Lower lobe of right lung (tissue), 2 donors: ENCODE results near the gene STX3. TPM values are rescaled to one million over a fixed set of nuclear protein-coding genes. Genes with fewer than 3 reads are reported as not detected.
A peak's percentile ranks its signal among the peaks of the same experiment; 100 is the strongest.

ENCODE experiments used
- ATAC-seq, 2 donors: fragments of 200-7000 bp; cut with Tn5 transposase; one replicate each; pipeline ENCODE4 v1.9.1; 2020 to 2022; ENCODE audit warnings: mild to moderate bottlenecking in 2 of 2, moderate library complexity in 2 of 2
- DNase-seq: peaks from one replicate; pipeline ENCODE4 v3.0.0-alpha.2; 2020
- H3K27ac ChIP-seq: fragments of 200-600 bp; one replicate; pipeline ENCODE4 v1.8.0; 2022
- H3K27me3 ChIP-seq: fragments of 200-600 bp; one replicate; pipeline ENCODE4 v1.8.0; 2022; ENCODE audit warnings: low read depth
- H3K36me3 ChIP-seq: fragments of 200-600 bp; one replicate; pipeline ENCODE4 v1.8.0; 2022; ENCODE audit warnings: mild to moderate bottlenecking
- H3K4me1 ChIP-seq: fragments of 200-600 bp; one replicate; pipeline ENCODE4 v1.8.0; 2022
- H3K4me3 ChIP-seq: fragments of 200-600 bp; one replicate; pipeline ENCODE4 v1.8.0; 2022; ENCODE audit warnings: mild to moderate bottlenecking
- H3K9me3 ChIP-seq: fragments of 200-600 bp; one replicate; pipeline ENCODE4 v1.8.0; 2022
- CTCF ChIP-seq: fragments of 200-600 bp; IDR thresholded peaks from one replicate; pipeline ENCODE4 v1.8.0; 2022; ENCODE audit warnings: antibody characterized with exemption, mild to moderate bottlenecking
- intact Hi-C: fragments of 100-400 bp; cut with DNase I; formaldehyde crosslinking; loops from one replicate; pipeline ENCODE4 v1.11.0; 2022
- total RNA-seq: library from RNA; stranded (reverse); fragmentation: NEBNext Ultra II Directional; extraction: Animal tissue kit (Norgen Biotek cat#: 25700); gene quantifications from one replicate; pipeline ENCODE4 v1.2.1, GENCODE V29; 2021
- donor health status: DM: no; HTN: yes; CAD: no; lungs with severe emphysema.

The STX3 gene
- total RNA-seq, 1 donor from 2014 or later, result 59.4 TPM

DNA sequence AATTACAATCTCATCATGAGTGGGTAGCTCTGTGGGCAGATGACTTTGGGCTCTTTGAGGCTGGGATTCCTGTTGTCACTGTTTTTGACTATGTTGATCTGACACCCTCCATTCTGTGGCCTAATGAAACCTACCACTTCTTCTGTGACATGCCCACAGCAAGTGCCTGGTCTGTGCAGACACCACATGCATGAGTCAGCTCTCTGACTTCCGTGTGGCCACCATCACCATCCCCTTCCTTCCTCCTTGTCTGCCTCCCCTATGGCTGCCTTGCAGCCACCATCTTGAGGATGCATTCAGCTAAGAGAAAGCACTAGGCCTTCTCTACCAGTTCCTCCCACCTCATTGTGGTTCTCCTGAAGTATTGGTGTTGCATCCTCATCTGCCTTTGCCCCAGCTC lies 26.3 kb upstream of the STX3 start:
- H3K27me3 ChIP-seq, result no peaks in the 10 kb centered on the region
- H3K4me3 ChIP-seq, result no peak overlapping the region
- intact Hi-C loops, result no loop called here
- no peaks in the 10 kb centered on the region for H3K36me3 ChIP-seq
- H3K9me3 ChIP-seq, result no peaks in the 10 kb centered on the region
- no peak for TF ChIP-seq CTCF
- H3K4me1 ChIP-seq, result no peaks in the 10 kb centered on the region
- no peak overlapping the region for H3K27ac ChIP-seq
- ATAC-seq (peak; percentile 65 to 72), DNase-seq (peak; percentile 51)

GRCh38 chr11:59729834-59730233 lies 25.3 kb upstream of the STX3 start:
- DNase-seq (no peak), ATAC-seq (no peak)
- no peak overlapping the region for H3K27ac ChIP-seq
- H3K4me1 ChIP-seq, result no peaks in the 10 kb centered on the region
- TF ChIP-seq CTCF, result no peak
- no peaks in the 10 kb centered on the region for H3K36me3 ChIP-seq
- H3K9me3 ChIP-seq, result no peaks in the 10 kb centered on the region
- no peak overlapping the region for H3K4me3 ChIP-seq
- no peaks in the 10 kb centered on the region for H3K27me3 ChIP-seq
- intact Hi-C loops, result no loop called here

DNA sequence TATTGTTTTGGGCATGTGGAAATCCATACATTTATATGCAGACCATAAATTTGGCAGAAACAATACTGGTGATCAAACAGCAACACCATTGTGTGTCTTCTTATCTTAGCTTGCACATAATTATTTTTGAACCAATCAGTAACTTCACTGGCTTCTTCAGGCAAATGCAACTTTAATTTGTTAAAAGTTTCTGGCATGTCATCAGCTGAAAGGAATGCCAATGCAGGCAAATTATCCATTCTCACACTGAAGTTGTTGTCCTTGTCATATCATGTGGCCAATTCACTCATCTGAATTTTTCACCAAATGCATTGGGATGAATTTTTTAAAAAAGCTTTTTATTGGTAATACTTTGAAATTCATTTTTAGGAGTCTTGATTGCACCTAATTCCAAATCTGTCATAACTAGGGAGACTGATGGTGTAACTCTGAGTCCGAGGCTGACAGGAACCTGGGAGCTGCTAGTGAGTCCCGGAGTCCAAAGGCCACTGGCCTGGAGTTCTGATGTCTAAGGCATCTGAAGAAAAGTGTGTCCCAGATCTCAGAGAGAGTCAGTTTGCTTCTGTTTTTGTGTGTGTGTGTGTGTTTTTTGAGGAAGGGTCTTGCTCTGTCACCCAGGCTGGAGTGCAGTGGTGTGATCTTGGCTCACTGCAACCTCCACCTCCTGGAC lies 24.1 kb upstream of the STX3 start:
- no peaks in the 10 kb centered on the region for H3K4me1 ChIP-seq
- H3K27ac ChIP-seq, result no peak overlapping the region
- H3K27me3 ChIP-seq, result no peaks in the 10 kb centered on the region
- no peak for TF ChIP-seq CTCF
- DNase-seq, result no peak
- H3K36me3 ChIP-seq, result no peaks in the 10 kb centered on the region
- intact Hi-C loops, result no loop called here
- H3K9me3 ChIP-seq, result no peaks in the 10 kb centered on the region
- ATAC-seq, result no peak
- H3K4me3 ChIP-seq, result no peak overlapping the region

DNA sequence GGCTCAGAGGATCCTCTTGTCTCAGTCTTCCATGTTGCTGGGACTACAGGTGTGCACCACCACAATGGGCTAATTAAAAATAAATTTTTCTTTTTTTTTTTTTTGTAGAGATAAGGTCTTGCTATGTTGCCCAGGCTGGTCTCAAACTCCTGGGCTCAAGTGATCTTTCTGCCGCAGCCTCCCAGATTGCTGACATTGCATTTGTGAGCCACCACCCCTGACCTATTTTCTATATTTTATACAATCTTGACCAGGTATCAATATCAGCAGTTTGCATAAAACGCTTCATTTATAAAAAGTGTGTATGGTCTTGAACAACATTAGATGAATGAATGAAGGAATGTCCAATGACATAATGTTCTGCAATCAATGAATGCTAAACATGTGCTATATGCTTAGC lies 9.1 kb upstream of the STX3 start:
- intact Hi-C loops, result no loop called here
- Histone ChIP-seq H3K27ac (no peak overlapping the region), H3K9me3 (no peaks in the 10 kb centered on the region), H3K4me1 (no peaks in the 10 kb centered on the region), H3K36me3 (no peaks in the 10 kb centered on the region), H3K4me3 (no peak overlapping the region), H3K27me3 (no peaks in the 10 kb centered on the region)
- ATAC-seq (no peak), DNase-seq (no peak)
- TF ChIP-seq CTCF, result no peak

DNA sequence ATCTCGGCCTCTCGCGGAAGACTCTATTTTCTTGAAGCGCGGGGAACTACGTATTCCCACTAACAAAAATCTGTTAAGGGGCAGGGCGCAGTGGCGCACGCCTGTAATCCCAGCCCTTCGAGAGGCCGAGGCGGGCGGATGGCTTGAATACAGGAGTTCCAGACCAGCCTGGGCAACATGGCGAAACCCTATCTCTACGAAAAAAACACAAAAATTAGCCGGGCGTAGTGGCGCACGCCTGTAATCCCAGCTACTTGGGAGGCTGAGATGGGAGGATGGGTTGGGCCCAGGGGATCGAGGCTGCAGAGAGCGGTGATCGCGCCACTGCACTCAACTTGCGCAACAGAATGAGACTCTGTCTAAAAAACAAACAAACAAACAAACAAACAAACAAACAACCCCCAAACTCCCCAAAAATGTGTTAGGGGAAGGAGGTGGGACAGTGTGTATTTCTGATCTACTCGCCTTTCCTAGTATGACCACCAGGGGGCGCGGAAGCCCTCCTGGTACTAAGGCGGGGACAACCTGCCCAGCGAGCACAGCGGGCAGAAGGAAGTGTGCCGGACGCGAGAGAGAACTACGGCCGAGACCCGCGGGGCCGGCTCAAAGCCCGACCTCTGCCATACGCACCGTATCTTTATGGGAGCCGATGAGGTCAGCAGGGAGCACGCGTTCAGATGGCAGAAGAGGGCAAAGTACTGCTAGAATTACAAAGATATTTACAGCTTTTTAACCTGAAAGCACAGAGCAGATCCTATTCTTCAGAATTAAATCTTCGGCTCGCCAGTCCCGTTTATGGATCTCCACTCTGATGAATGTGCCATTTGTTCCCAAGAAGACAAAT lies 1.3 kb upstream of the STX3 start:
- ATAC-seq (peak; percentile 74 to 88), DNase-seq (peak; percentile 92)
- intact Hi-C loops, result loop anchor here (10.0 kb wide), 1 partner anchor 51 kb away; no protein-coding TSS in a partner anchor
- peaks cover 24% of the 10 kb centered on the region for H3K4me1 ChIP-seq
- no peaks in the 10 kb centered on the region for H3K9me3 ChIP-seq
- H3K27me3 ChIP-seq, result no peaks in the 10 kb centered on the region
- peak overlapping the region; percentile 98 for H3K4me3 ChIP-seq
- peak; percentile 94 for TF ChIP-seq CTCF
- peaks cover 8% of the 10 kb centered on the region for H3K36me3 ChIP-seq
- peak overlapping the region; percentile 96 for H3K27ac ChIP-seq
